Raji (cell line): ENCODE measurements around the gene GNAI3.

Source experiments
- POLR2A ChIP-seq: IDR thresholded peaks from 2 replicates; pipeline ENCODE4 v1.6.1; 2011; ENCODE audit warnings: low read depth, low read length, control low read depth; ENCODE audit not compliant: insufficient read depth

Gene GNAI3

DNA sequence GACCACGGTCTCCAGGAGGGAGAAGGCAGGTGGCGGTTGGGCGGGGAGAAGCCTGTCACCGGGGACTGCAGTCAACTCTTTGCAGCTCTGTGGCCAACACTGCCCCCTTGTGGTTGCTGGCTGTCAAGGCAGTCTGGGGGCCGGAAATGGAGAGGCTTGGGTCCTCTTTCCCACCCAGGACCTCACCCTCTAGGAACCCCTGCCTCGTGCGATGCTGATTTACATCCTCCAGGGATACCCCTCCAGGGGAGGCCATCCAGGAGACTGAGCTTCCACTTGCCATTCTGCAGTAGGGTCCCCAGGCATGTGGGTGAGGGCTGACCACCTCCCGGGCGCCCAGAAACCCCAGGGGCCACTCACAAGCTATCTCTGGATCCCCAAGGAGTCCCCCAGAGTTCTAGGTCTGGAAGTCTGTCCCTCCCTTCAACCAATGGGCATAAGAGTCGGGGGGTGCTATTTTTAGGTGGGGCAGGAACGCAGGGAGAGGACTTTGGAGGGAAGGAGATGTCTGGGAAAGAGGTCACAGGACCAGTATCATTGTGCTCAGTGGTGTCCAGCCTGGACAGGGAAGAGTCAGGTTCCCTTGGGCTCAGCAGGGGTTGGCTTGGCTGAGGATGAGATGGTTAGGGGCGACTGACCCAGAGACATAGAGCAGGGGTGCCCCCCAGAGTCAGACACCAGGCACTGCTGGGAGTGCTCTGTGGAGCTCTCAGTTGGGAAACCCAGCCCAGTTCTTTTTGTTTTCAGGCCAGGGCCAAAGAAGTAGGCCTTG is 15.9 kb upstream of the GNAI3 start:
- TF ChIP-seq POLR2A = no peak

DNA sequence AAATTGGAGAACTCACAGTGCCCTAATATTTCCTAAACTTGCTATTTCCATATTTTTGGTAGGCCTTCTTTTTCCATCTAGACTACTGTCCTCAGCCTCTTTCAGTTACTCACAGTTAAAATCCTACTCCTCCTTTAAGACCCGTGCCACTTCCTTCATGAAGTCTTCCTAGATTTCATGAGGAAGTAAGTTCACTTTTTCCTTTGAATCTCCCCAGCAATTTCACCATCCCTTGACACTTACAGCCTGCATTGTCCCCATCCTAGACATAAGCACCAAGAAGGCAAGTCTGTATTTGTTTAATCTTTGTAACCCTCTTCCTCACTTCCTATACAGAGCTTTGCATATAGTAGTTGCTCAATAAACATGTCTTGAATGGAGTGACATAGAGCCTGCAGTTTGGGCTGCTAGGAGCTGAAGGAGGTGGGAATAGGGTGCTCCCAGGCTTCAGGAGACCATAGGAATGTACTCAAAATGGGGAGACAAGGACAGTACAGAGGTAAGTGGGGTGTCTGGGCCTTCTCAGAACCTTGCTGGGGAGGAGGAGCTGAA is 14.0 kb upstream of the GNAI3 start:
- no peak for TF ChIP-seq POLR2A

DNA sequence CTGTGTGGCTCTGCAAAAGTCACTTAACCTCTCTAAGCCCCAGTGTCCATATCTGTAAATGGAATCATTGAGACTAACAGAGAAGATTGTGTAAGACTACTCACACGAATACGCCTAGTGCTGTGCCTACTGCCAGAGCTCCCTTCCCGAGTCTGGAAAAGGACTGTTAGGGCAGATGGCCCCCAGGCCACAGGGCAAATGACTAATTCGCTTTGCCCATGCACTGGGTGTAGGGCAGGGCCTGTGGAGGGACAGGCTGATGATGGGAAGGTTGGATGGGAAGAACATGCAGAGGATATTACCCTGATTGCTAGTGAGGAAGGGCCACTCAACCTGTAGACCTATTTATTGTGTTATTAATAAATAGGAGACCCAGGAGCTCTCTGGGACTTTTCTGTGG is 12.9 kb upstream of the GNAI3 start:
- TF ChIP-seq POLR2A = no peak

DNA sequence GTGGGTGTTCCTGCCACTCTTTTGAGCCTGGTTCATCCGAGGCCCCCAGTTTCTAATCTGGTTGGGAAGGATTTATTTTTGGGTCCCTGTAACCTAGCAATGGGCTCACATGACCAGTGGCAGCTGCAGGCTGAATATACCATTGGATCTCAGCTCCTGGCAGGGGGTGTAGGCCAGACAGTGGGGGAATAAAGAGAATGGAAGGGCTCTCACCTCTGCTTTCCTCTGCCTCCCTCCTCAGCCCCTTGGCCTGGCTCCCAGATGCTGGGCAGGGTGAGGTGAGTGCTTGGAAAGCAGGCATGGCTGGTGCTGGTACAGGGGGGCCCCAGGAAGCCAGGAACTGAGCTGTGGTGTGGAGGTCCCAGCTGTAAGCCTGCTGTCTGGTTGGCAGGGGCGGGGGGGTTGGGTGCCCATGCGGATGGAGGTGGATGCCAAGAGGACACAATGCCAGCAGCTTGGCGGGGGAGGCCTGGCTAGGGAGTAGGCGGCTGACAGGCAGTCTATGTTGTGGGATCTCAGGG is 12.4 kb upstream of the GNAI3 start:
- no peak for TF ChIP-seq POLR2A

DNA sequence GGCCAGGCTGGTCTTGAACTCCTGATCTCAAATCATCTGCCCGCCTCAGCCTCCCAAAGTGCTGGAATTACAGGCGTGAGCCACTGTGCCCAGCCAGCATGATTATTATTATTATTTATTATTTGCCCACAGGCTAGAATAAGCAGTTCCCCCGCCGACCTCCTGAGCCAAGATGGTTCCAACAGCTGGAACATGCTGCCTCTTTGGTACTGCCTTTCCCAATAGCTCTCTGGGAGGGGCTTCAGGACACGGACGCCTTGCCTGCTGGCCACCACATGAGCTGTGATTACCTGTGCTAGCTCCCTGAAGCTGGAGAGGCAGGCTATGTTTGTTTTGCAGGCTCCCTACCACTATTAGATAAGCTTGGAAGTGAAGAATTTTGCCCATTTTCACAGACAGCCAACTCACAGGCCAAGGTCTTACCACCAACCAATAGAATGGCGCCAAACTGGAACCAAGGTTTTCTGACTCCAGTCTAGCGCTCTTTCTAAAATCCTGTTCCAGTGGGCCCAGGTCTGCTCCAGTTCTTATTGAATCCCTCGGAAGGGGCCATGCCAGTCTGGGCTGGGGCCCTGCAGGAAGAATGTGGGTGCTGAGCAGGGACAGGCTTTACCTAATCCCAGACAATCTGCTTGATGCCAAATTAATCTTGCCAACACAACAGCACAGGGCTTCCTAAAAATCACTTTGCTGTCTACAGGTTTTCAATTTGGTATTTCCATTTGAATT is 10.8 kb upstream of the GNAI3 start:
- no peak for TF ChIP-seq POLR2A

DNA sequence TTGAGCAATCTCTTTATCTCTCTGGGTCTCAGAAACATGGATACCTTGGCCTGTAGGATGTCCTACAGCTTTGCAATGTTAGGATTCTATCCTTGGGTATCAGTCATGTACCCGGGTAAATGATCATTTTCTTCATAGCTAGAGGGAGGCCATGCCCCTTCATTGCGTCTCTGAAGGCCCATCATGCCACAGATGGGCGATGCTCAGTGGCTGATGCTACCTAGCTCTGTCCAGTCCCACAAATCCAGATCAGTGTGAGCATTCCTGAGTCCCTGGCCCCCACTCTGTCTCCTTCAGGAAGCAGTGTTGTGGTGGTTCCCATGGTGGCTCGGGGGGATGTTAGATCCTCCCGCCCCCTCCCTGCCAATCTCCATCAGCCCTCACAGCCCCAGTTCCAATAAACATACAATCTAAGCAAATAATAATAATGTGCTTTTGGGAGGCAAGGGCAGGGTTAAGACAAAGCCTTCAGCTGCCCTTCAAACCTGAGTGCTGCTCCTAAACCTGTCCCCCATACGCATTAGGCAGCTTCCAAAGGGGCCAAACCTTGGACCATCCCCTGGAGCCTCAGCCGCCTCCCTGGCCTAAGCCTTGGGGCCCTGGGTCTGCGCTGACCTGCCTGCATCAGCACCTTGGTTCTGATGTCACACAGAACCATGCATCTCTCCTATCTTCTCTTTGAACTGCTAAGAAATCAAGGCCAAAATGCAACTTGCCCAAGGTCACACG is 9.4 kb upstream of the GNAI3 start:
- no peak for TF ChIP-seq POLR2A

DNA sequence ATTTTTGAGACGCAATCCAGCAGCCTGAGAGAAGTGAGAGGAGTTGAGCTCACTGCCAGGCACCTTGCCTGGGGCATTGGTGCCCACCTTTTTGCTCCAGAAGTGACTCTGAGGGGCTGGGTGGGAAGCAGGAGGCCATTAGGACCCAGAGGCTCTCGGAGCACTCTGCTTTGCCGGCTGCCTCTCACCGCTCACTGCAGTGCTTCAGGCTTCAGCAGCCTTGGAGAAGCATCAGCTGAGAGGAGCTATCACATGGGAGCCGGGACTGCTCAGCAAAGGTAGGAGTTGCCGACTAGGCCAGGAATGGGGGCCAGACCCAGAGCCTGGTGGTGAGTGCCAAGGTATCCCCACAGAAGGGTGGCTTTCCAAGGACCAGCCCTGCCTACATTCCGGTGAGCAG is 8.7 kb upstream of the GNAI3 start, which contains the start of gene GPR61:
Gene GPR61 (plus strand): TSS at position 197 of the 400 bp plus-strand sequence. CDS start 3,151 bp downstream, outside the sequence.
- no peak for TF ChIP-seq POLR2A

DNA sequence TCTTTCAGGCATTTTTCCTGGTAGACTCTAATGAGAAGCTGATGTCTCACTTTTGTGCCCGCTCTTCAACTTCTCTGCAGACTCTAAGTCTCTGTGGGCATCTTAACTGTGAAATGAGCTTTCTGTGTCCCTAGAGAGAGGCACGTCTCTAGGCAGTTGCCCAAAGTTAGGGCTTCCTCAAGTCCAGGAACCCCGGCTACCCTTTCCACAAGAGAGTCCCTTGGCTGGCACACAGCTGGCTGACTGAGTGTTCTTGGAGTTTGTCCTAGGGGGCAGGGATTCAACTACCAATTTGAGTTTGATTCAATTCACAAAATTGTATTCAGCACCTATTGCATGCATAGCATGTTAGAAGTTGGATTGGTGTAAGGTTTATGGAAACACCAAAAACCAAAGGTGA is 7.3 kb upstream of the GNAI3 start:
- no peak for TF ChIP-seq POLR2A

DNA sequence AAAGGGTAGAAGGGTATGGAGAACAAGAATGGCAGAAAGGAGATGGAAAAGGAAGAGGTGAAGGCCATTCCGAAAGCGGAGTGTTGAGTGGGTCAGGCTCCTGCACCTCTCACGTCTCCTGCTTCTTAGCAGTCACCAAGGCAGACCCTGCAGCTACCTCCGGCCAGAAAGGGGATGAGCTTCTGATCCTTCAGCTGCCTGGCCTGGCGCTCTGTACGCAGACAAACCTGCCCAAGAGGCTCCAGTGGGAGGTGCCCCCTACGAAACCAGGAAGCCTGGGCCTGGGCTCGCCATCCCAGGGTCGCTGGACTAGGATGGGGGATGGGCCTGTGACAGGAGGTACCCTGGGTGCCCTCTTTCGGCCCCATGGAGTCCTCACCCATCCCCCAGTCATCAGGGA is 5.8 kb upstream of the GNAI3 start:
- TF ChIP-seq POLR2A = no peak

DNA sequence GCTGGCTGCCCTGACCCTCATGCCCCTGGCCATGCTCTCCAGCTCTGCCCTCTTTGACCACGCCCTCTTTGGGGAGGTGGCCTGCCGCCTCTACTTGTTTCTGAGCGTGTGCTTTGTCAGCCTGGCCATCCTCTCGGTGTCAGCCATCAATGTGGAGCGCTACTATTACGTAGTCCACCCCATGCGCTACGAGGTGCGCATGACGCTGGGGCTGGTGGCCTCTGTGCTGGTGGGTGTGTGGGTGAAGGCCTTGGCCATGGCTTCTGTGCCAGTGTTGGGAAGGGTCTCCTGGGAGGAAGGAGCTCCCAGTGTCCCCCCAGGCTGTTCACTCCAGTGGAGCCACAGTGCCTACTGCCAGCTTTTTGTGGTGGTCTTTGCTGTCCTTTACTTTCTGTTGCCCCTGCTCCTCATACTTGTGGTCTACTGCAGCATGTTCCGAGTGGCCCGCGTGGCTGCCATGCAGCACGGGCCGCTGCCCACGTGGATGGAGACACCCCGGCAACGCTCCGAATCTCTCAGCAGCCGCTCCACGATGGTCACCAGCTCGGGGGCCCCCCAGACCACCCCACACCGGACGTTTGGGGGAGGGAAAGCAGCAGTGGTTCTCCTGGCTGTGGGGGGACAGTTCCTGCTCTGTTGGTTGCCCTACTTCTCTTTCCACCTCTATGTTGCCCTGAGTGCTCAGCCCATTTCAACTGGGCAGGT is 5.0 kb upstream of the GNAI3 start:
- no peak for TF ChIP-seq POLR2A

DNA sequence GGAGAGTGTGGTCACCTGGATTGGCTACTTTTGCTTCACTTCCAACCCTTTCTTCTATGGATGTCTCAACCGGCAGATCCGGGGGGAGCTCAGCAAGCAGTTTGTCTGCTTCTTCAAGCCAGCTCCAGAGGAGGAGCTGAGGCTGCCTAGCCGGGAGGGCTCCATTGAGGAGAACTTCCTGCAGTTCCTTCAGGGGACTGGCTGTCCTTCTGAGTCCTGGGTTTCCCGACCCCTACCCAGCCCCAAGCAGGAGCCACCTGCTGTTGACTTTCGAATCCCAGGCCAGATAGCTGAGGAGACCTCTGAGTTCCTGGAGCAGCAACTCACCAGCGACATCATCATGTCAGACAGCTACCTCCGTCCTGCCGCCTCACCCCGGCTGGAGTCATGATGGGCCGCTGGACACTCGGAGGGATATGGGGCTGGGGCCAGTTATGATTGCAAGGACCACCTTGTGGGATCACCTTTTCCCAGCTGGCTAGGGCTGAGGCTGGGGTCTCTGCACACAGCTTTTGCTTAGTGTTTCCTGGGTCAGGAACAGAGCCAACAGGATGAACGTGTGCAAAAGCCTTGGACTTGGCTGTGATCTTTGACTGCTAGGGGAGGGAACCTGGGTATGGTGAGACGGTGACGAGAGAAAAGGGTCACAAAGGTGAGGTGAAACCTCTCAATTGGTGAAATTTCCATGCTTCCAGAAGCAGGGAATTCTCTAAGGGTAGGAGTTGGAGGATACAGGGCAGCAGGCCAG is 4.3 kb upstream of the GNAI3 start:
- TF ChIP-seq POLR2A = no peak

DNA sequence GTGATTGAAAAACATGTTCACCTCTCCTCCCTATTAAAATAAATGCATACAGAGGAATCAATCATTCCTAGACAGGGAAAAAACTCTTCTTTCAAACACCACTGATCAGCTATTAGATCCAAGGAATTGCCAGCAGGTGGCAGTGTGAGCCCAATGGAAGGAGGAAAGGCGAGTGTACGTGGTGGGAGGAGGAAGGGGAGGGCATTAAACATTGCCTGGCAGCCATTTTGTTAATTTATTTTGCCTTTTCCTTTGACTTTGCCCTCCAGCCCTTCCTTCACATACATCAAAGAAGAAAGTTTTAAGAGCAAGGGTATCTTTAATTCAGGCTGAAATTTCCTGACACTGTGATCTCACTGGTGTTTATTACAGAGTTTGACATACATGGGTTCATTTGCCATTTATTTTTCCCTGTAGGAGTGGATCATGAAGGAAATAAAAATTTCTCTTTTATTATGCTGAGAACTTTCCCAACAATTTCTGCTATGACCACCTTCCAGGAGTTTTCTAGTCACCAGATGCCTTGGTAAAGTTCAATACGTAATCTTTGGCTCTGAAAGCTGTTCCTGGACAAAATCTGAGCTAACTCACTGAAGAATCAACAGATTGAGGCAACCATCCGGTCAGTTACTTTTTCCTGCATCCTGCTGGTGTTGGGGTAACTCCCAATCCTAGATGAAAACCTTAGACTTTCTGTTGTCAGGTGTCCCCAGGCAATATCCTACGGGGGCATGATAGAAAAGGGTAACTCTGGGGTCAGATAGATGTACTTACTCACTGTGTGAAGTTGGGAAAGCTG is 1.9 kb upstream of the GNAI3 start:
- TF ChIP-seq POLR2A = peak; percentile 30; the same call in 1 of the 2 replicates
